Glomerular visceral epithelial cell (primary cell): ENCODE data around the gene ANKRD60.

ENCODE experiments used
- DNase-seq: peaks from one replicate; pipeline ENCODE4 v3.0.0-alpha.2; 2016; ENCODE audit errors: extremely low spot score

Gene ANKRD60, protein sequence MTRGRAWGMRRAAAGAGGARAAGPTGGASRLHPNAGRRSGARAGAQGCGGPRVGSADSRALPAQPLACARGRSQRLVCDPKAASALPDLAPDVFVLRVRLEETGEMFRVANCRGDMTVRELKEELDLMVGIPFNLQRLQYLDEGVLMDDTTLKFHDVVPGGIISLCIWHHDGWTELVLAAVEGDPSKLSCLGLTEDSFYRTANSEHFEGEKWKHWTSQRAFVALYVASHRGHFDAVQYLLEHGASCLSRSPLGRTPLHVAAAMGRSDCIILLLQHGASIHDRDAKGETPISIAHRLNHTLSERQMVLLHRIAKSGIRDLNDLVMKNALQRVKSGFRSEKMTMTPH

DNA sequence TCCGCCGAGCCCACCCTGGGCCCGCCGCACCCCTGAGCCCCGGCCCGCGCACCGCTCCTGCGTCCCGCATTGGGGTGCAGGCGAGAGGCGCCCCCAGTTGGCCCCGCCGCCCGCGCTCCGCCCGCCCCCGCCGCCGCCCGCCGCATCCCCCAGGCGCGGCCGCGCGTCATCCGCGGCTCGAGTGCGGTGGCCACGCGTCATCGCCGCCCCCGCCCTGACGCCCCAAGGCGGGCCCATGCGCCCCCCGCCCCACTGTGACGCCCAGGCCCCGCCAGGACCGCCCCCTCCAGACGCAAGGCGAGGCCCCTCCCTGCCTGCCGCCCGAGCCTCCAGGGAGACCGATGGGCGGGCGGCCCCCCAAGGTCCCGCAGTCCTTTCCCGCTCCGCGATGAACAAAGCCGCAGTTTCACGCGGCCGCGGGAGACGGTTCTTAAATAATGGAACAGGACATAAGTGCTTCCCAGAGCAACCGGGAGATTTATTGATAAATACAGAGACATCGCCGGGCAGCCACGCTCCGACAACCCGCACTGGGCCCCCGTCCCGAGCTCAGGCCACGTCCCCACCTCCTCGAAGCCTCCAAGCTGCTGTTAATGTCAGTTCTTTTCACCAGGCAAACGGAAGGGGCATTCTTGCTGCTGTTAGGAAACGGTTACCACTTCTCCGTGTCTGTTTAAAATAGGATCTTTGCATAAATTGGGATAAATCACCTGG is at the start of gene ANKRD60:
Gene ANKRD60 (minus strand): TSS at position 170 of the 714 bp plus-strand sequence. CDS start 0 bp downstream, at position 170.
- DNase-seq = no peak

DNA sequence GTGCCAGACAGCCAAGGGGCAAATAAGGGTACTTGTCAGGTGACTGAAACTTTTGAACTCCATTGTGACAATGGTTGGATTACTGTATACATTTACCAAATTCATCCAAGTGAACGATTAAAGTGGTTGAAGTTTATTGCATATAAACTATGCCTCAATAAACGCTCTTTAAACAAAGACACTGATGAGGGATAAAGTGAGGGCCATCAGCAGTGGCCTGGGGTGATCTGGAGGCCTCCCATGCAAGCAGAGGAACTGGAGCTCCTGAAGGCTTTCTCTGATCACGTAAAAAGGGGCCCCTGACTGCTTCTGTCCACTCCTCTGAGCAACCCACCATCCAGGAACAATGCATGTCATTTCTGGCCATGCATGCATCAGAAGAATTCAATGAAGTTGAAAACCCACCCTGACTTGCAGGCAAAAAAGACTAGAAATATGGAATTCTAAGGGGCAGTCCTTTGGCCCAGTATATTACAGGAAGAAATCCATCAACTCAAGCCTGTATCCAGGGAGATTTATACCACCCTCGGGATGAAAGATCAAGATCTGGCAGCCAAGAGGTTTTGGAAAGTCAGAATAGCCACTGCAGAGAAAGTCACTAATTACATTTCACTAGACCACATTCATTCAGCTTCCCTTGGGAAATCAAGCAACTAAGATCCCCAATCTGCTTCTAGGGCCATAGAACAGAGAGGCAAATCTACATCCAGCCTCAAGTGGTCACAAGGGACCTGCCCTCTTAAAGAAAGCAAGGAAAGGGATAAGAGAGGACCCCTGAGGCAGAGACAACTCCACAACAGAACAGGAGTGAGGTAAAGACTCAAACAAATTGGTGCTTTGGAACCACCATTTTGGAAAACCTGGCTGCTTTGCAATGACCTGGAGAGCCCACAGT is 49.4 kb upstream of the ANKRD60 start:
- no peak for DNase-seq

DNA sequence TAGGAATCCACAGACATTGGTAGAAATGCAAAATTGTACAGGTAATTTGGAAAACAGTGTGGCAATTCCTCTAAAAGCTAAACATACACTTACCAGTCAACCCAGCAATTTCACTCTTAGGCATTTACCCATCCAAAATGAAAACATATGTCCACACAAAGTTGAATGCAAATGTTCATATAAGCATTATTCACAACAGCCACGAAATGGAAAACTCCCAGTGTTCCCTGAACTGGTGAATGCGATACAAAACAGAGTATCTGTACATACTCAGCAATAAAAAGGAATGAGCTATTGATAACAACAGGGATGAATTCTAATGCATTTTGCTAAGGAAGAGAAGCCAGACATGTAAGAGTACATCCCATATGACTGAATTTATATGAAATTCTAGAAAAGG is 48.7 kb upstream of the ANKRD60 start:
- DNase-seq = no peak

DNA sequence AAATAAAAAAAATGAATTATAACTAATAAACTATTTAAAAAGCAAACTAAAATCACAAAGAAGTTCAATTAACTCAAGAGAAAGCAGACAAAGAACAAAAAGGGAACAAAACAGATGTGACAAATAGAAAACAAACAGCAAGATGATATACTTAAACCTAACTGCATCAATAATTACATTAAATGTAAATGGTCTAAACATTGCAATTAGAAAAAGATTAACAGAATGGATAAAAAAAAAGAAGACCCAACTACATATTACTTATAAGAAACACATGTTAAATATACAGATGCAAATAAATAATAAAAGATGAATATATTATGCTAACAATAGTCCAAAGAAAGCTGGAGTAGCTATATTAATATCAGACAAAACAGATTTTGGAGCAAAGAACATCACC is 45.9 kb upstream of the ANKRD60 start:
- no peak for DNase-seq

DNA sequence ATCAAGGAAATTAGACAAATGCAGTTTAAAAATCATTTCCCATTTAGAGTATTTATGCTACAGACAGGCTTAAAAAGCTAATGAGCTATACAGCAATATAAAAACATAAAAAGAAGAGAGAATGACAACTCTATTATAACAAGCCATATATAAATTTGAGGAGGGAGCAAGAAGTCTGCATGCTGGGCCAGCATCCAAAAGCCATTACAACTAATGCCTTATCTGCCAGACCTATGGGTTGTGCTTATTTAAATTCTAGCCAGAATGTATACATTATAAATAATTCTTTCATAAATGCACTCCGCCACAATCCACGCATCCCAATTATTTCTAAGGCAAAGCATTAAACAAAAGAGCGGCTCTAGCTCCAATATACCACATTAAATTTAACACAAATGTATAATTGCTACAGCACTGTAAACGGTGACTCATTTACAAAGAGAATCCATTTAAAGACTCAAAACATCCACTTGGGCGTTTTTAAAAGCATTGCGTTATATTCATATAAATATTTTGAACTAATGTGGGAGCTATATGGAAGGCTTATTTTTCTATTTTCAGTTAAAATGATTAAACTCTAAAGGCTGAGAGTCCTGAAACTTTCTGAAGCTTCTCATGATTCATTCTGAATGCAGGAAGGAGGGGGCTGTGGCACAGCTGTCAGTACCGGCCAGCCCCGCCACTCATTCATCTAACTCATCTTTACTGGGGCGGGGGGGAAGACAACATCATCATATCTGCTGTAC is 43.3 kb upstream of the ANKRD60 start:
- no peak for DNase-seq

DNA sequence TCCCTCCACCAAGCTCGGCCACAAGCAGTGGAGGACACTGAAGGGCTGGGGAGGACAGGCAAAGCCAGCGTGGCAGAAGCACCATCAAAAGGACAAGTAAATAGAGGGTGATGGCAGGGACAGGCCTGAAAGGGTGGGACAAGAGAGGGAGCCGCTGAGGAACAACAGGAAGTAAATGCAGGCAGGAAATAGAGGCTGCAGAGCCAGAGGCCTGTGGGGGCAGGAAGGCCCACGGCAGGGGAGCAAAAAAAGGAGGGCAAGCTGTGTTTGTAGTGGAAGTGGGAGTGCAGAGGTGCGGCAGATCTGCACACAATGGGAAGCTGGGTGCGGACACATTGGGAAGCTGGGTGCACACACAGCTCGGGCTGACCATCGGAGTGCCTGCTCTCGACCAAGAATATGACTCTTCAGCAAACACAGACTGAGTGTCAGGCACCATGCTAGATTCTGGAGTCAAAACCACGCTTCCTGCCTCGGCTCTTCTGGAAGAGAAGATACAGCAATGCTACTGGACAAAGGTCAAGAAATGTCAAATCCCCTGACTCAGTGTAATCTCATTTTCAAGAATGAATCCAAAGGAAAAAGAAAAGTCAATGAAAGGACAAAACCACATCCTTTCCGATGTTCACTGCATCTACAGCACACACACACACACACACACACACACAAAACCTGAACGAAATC is 40.6 kb upstream of the ANKRD60 start:
- DNase-seq = peak; percentile 9

DNA sequence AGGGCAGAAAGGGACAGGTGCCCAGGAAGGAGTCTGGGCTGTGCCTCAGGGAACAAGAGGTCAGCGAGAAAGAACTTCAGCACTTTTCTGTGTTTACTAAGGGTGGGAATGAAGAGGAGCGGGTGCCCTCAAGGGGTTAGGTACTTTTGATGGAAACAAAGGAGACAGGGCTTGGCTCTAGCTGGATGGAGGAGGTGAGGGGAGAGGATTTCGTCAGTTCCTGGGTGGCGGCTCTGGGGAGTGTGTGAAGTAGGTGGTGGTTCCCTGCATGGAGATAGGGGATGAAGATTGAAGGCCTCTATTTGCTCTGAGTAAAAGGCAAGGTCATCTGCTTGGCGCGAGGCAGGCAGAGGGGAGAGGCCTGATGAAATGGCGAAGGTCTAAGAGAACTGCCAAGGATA is 40.0 kb upstream of the ANKRD60 start:
- no peak for DNase-seq

DNA sequence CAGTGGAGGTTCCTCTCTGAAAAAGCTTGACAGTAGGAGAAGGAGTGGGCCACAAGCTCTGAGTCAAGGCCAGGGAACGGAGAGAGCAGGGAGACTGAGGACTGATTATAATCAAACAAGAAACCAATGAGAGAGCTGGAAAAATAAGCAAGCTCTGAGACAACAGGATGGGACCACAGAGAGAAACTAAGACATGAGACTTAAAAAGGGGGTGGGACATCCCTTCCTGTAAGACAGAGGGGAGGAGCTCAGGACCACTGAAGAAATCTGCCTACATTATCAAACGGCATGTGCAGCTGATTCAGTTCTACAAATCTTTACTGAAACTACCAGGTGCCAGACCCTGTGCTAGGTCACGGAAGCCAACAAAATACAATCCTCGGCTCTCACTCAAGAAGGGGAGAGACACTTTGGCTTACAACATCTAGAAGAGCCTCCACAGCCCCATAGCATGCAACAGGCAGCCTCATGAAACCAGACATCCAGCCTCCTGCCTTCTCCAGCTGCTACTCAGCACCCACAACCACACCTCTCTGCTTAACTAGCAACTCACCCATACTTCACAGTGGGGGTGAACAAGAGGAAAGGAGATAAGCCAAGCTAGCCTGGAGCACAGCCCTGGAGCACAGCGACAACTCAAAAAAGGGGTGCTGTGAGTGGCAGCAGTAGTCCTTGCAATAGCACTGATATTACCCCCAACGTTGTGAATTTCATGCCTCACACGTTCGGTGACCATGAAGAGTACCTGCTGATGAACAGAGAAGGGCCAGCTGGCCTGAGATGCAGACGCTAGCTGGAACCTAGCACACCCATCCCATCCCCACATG is 39.1 kb upstream of the ANKRD60 start:
- no peak for DNase-seq

DNA sequence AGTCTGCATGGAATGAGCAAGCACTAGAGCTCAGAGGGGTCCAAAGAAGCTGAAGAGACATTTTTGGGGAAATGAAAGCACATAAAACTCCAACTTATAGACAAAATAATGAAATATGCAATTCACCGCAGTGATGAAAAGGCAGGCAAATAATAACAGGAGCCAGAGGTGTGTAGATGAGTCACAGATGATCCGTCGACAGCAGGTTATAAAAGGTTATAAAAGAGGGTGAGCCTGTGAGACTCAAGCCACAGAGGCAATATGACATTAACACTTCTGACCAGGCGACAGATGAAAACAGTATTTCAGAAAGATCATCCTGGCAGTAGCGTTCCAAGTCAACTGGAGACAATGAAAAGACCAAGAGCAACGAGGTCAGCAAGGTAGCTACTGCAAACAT is 35.8 kb upstream of the ANKRD60 start:
- no peak for DNase-seq

DNA sequence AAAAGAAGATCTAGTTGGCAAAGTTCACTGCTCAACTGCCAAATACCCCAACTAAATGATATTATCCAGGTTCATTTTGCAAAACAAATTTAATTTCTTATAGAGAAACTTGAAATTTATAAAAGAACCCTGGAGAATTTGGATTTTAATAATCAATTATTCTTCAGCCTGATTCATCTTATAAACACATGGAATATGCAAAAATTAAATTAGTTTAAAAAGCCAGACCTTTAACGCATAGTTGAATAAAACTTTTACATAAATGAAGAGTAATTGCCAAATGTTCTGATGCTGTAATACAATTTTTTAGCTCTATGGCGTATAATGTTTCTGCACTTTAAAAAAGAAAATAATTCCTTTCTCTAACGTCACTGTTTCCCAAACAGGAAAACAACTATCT is 33.2 kb upstream of the ANKRD60 start:
- DNase-seq = no peak

DNA sequence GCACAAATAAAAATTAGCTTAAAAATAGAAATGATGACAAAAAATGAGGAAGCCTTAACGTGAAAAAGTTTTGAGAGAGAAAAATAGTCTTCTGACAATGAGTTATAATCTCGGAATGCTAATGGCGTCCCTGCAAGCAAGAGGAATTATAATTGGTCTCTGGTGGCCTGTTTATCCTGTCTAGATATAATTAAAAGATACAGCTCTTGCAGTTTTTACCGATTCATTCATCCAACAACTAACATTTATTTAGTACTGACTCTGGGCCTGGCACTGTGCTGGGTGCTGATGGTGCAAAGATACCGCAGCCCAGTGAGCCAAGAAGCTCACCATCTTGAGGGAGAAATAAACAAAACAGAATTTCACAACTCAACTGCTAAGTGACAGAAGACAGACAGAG is 31.6 kb upstream of the ANKRD60 start:
- DNase-seq = no peak

DNA sequence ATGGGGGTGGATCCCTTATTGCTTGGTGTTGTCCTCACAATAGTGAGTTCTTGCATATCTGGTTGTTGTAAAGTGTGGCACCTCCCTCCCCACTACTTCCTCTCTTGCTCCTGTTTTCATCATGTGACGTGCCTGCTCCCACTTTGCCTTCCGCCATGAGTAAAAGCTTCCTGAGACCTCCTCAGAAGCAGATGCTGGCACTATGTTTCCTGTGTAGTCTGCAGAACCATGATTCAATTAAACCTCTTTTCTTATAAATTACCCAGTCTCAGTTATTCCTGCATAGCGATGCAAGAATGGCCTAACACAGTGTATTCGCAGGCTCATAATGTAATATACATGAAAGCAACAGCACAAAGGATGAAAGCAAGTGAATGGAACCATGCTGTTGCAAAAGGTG is 28.4 kb upstream of the ANKRD60 start:
- DNase-seq = no peak

DNA sequence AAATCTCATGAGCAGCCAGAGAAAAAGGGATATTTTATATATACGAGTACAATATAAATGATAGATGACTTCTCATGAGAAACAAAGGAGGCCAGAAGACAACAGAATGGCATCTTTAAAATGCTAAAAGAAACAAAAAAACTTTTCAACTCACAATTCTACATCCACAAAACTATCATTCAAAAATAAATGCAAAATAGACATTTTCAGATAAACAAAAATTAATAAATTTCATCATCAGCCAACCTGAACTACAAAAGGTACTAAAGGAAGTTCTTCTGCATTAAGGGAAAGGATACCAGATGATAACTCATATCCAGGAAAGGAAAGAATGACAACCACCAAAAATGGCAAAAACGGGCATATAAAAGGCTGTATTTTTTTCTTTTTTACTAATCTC is 27.9 kb upstream of the ANKRD60 start:
- DNase-seq = no peak

DNA sequence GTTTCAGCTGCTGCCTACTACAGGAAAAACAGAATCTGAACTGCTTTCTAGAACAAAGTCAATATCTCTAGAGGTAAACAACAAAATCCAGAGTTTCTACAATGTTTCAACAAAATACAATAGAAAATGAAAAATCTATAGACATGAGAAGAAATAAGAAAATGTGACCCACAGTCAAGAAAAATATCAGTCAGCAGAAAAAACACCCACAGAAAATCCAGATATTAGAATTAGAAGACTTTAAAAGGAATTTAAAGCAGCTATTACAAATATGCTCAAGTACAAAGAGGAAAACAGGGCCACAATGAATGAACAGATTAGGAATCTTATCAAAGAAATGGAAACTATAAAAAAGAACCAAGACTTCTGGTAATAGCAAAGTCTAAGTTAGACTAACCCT is 26.4 kb upstream of the ANKRD60 start:
- DNase-seq = no peak

DNA sequence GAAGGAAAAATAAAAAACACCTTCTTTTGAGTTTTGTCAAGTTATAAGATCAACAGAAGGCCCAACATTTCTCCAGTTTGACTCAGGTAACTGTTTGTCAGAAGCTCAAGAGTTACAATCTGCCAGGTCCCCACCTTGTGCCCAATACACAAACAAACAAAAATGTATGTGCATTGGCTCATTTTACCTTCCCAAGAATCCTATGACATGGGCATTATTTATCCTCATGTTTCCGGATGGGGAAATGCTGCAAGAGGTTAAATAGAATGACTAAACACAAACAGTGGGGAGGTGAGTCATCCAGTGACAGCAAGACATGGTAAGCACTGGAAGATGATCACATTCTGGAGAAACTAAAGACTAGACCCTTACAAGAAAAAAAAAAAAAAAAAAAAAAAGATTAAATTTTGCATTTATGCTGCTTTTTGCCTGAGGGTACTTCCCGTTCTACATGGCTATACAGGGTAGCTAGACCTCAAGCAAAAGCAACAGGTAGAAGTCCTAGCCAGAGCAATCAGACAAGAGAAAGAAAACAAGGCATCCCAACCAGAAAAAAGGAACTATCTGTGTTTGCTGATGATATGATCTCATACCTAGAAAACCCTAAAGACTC is 23.6 kb upstream of the ANKRD60 start:
- DNase-seq = peak; percentile 77

DNA sequence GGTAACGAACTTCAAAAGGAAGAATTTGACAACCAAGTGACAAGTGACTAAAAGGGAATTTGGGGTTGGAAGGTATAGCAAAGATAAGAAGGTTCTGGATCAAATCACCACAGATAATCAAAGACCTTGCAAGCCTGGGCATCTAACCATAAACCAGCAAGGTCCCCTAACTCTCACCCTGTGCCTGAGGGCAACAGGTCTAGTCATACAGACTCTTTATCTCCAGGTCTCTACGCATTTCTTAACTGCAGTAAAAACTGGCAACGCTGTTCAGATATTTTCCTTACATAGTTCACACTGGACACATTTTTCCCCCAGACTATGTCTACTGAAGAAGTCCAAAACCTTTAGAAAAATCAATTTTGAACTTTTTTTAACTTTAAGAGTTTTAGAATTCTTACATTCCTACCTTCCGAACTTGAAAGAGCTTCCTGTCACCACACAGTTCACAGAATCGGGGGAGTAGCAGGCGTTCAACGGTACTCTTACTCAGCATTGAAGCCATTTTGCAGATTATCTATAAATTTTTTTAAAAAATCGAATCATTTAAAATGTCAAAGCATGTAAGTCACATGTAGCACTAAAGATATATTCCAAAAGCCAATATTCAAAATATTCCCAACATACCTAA is 23.0 kb upstream of the ANKRD60 start:
- no peak for DNase-seq

DNA sequence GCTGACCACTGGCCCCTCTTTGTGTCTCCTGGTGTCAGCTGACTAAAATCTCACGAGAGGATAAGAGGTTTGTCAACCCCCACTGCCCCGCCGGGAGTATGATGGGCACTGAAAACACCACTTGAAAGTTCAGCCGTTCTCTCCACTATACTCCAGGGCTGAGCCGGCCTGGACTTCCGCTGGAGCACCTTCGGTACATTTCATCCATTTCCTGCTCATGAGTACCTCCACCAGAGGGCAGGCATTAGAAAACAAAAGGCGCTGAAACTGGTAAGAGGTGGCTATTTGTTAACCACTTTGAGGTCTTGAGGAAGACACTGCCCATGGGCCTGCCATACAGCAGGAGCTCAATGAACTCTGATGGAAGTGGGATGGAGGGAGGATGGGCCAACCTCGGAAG is 17.9 kb upstream of the ANKRD60 start:
- DNase-seq = peak; percentile 31

DNA sequence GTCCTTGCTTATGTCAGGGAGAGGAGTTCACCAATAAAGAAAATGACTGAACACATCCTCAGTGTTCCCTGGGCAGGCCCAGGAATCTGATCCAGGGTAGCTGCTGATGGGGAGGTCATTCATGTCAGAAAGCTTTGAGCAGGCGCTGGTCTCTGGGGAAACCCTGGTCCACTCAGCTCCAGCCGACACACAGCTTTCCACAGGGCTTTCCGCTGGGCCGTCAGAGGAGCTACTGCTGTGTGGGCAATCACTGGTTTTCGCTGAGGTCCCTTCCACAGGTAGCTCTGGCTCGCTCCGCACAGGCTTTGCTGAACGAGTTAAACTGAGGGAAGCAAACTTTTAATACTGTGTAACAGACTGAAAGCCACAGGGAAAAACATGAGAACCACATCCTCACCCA is 17.5 kb upstream of the ANKRD60 start:
- no peak for DNase-seq

DNA sequence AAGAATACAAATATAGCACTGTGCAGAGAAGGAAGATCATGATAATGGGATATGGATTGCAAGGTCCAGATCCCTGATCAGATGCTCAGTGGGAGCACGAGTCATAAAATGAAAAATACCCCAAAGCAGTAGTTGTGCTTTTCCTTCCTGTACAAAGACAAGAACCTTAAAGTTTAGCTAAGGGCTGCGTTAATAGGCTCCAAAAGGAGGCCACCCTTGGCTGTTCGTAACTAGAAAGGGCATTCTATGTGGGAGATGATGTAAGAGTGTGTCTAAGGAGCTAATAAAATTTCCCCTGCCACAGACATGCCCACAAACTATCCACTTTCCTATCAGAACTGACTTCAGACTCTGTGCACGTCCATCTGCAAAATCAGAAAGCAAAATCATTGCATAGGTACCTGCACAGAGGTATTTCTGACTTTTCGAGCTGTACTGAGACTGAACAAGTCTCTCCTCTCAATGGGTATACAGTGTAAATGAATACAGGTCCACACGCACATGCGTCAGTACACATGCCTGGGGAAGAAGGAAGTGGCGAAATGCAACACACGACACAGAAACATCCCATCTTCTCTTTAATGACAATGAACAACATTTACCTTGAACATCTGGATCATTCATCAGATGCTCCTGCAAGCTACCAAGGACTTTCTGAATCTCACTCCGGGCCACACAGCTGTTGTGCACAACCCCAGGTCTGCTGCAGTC is 16.9 kb upstream of the ANKRD60 start:
- DNase-seq = no peak
